ENCODE data around the gene LRRC59. TPM values are rescaled to one million over a fixed set of nuclear protein-coding genes. Genes with fewer than 3 reads are reported as not detected.

LRRC59 gene
- total and polyA plus RNA-seq, 8 donors = 32.2 to 117 (median 76.0) TPM

GRCh38 chr17:50443505-50443974, 46.2 kb upstream of the LRRC59 start:
- DNase-seq = no peak
- H3K4me3 ChIP-seq = no peak overlapping the region

GRCh38 chr17:50440838-50441829, 43.8 kb upstream of the LRRC59 start:
- no peak for DNase-seq
- peak overlapping the region; percentile 69 to 86 (median 77) for H3K27ac ChIP-seq
- no peak for TF ChIP-seq POLR2AphosphoS5 (IDR thresholded peaks at IDR 0.05)
- no peak for TF ChIP-seq EP300 (IDR thresholded peaks at IDR 0.05)
- TF ChIP-seq POLR2A (IDR thresholded peaks at IDR 0.05) = no peak
- no peak for TF ChIP-seq CTCF (IDR thresholded peaks at IDR 0.05)
- H3K4me1 ChIP-seq = peaks cover 34 to 69% (median 49%) of the 10 kb centered on the region in 4 donors
- 69 to 79% (median 71%) methylated on average over 10 of the region's 10 CpGs for WGBS, 5 donors
- H3K36me3 ChIP-seq = peaks cover 0 to 14% (median 4%) of the 10 kb centered on the region in 4 donors
- no peak overlapping the region for H3K4me3 ChIP-seq
- intact Hi-C loops (cut with DNase I; ENCODE audit: low total_unique reads) = no loop called here
- no peaks in the 10 kb centered on the region for H3K9me3 ChIP-seq
- H3K27me3 ChIP-seq = no peaks in the 10 kb centered on the region

More at GRCh38 chr17:50443505-50443974, 46.2 kb upstream of the LRRC59 start:
- H3K27me3 ChIP-seq = no peaks in the 10 kb centered on the region
- intact Hi-C loops (cut with DNase I; ENCODE audit: low total_unique reads) = no loop called here
- H3K36me3 ChIP-seq = no peaks in the 10 kb centered on the region
- no peaks in the 10 kb centered on the region for H3K9me3 ChIP-seq
- peak overlapping the region; percentile 45 to 67 (median 56) for H3K27ac ChIP-seq
- no peak for TF ChIP-seq EP300 (IDR thresholded peaks at IDR 0.05)
- no peak for TF ChIP-seq CTCF (IDR thresholded peaks at IDR 0.05)
- no peak for TF ChIP-seq POLR2AphosphoS5 (IDR thresholded peaks at IDR 0.05)
- no peak for TF ChIP-seq POLR2A (IDR thresholded peaks at IDR 0.05)
- H3K4me1 ChIP-seq = peaks cover 35 to 89% (median 64%) of the 10 kb centered on the region in 4 donors
- 15 to 39% (median 33%) methylated on average over 3 of the region's 3 CpGs for WGBS, 5 donors

GRCh38 chr17:50440172-50440837, 43.0 kb upstream of the LRRC59 start:
- intact Hi-C loops (cut with DNase I; ENCODE audit: low total_unique reads) = no loop called here
- WGBS, 5 donors = 26 to 61% (median 46%) methylated on average over 3 to 4 of the region's 4 CpGs
- DNase-seq = peak; percentile 64 to 87
- TF ChIP-seq CTCF (IDR thresholded peaks at IDR 0.05) = no peak
- peak in 2 of 3 donors; percentile 9 to 53 for TF ChIP-seq POLR2AphosphoS5 (IDR thresholded peaks at IDR 0.05)
- peak overlapping the region; percentile 69 to 86 (median 77) for H3K27ac ChIP-seq
- H3K4me1 ChIP-seq = peaks cover 34 to 60% (median 45%) of the 10 kb centered on the region in 4 donors
- no peaks in the 10 kb centered on the region for H3K27me3 ChIP-seq
- no peaks in the 10 kb centered on the region for H3K9me3 ChIP-seq
- no peak overlapping the region for H3K4me3 ChIP-seq
- H3K36me3 ChIP-seq = peaks cover 0 to 15% (median 6%) of the 10 kb centered on the region in 4 donors

- 91 to 96% (median 96%) methylated on average over 4 of the region's 4 CpGs for WGBS, 5 donors
- intact Hi-C loops (cut with DNase I; ENCODE audit: low total_unique reads) = no loop called here
- TF ChIP-seq EP300 (IDR thresholded peaks at IDR 0.05) = no peak
- TF ChIP-seq POLR2AphosphoS5 (IDR thresholded peaks at IDR 0.05) = no peak
- TF ChIP-seq POLR2A (IDR thresholded peaks at IDR 0.05) = no peak
- no peak for TF ChIP-seq CTCF (IDR thresholded peaks at IDR 0.05)
- H3K4me1 ChIP-seq = peaks cover 32 to 51% (median 38%) of the 10 kb centered on the region in 4 donors
- H3K36me3 ChIP-seq = peaks cover 0 to 19% (median 9%) of the 10 kb centered on the region in 4 donors
- no peak overlapping the region for H3K4me3 ChIP-seq
- no peaks in the 10 kb centered on the region for H3K27me3 ChIP-seq
- DNase-seq = no peak
- H3K9me3 ChIP-seq = no peaks in the 10 kb centered on the region
- no peak overlapping the region for H3K27ac ChIP-seq
Measured at GRCh38 chr17:50439008-50439407, 41.7 kb upstream of the LRRC59 start.

Data from stomach (tissue), 9 donors.